Measurements from ENCODE around the gene TNFRSF1A.

GRCh38 chr12:6346942-6347341, 5.1 kb upstream of the TNFRSF1A start:
- TF ChIP-seq CTCF (IDR thresholded peaks at IDR 0.05): no peak
- no peak for TF ChIP-seq POLR2A (IDR thresholded peaks at IDR 0.05)
